ENCODE data around the gene TTN. TPM values are rescaled to one million over a fixed set of nuclear protein-coding genes. Genes with fewer than 3 reads are reported as not detected.
A peak's percentile ranks its signal among the peaks of the same experiment; 100 is the strongest.

TTN gene
- total and polyA plus RNA-seq, 2 donors (not counting 1 experiment from before 2014, with no cell fraction given), result 1.7 to 46.4 TPM

GRCh38 chr2:178521304-178522150, 285.7 kb downstream of the TTN start:
- Mint-ChIP-seq H3K9me3 (ENCODE audit: insufficient read depth) (peaks cover 5% of the 10 kb centered on the region), H3K27me3 (no peaks in the 10 kb centered on the region), H3K4me1 (peaks cover 31% of the 10 kb centered on the region), H3K27ac (peak overlapping the region; percentile 2), H3K4me3 (peak overlapping the region; percentile 4)
- Histone ChIP-seq H4K20me1 (ENCODE audit: control insufficient read depth, insufficient read depth, low read length, poor library complexity, severe bottlenecking) (no peaks in the 10 kb centered on the region), H3K27me3 (replicated peaks in 1 of 4; ENCODE audit: control extremely low read depth in 1 of 4, control insufficient read depth in 3 of 4, insufficient read depth in 4 of 4, low read length in 3 of 4) (no peaks in the 10 kb centered on the region), H3K4me3 (ENCODE audit: control extremely low read depth in 1 of 5, extremely low read depth in 1 of 5, insufficient read depth in 1 of 5, low read depth in 2 of 5, low read length in 4 of 5) (no peak overlapping the region), H3K4me2 (replicated peaks; ENCODE audit: low read depth, low read length, poor library complexity, severe bottlenecking) (no peak overlapping the region), H3K9me3 (ENCODE audit: control extremely low read depth in 1 of 3, control insufficient read depth in 2 of 3, insufficient read depth in 1 of 3, low read length in 2 of 3) (peaks cover 0 to 9% (median 0%) of the 10 kb centered on the region in 3 donors), H2AFZ (ENCODE audit: insufficient read depth, low read depth, low read length, poor library complexity, severe bottlenecking) (no peak overlapping the region), H3K9ac (ENCODE audit: low read length) (no peak overlapping the region), H3K79me2 (ENCODE audit: control insufficient read depth, insufficient read depth, low read length) (peaks cover 19% of the 10 kb centered on the region), H3K27ac (ENCODE audit: low read length in 2 of 2) (no peak overlapping the region), H3K4me1 (ENCODE audit: control insufficient read depth in 2 of 2, insufficient read depth in 2 of 2, low read length in 2 of 2) (peaks cover 11 to 12% of the 10 kb centered on the region in 2 donors), H3K36me3 (replicated peaks in 1 of 2; ENCODE audit: control extremely low read depth in 1 of 2, control insufficient read depth in 1 of 2, extremely low read depth in 1 of 2, insufficient read depth in 2 of 2, low read length in 1 of 2) (peaks cover 0 to 2% of the 10 kb centered on the region in 2 experiments)
- TF ChIP-seq CTCF (IDR thresholded peaks at IDR 0.05), result no peak
- TF ChIP-seq EZH2 (IDR thresholded peaks at IDR 0.05; ENCODE audit: borderline replicate concordance, insufficient read depth, low read depth, low read length, poor library complexity, severe bottlenecking), result no peak
- ATAC-seq (ENCODE audit: low read depth), result no peak
- intact Hi-C loops (cut with micrococcal nuclease), result no loop called here
- 87% methylated on average over 5 of the region's 11 CpGs for WGBS (ENCODE audit: insufficient coverage)
- peak; percentile 12 for DNase-seq
- CTCF ChIA-PET, result interaction anchor here (0.7 to 1.4 kb wide), 3 partner anchors 15 to 108 kb away, joined by 3 to 4 read pairs (median 3); no protein-coding TSS in a partner anchor
- POLR2A ChIA-PET, result interaction anchor here (1.4 kb wide), 1 partner anchor 10 kb away, joined by 3 read pairs; no protein-coding TSS in a partner anchor

DNA sequence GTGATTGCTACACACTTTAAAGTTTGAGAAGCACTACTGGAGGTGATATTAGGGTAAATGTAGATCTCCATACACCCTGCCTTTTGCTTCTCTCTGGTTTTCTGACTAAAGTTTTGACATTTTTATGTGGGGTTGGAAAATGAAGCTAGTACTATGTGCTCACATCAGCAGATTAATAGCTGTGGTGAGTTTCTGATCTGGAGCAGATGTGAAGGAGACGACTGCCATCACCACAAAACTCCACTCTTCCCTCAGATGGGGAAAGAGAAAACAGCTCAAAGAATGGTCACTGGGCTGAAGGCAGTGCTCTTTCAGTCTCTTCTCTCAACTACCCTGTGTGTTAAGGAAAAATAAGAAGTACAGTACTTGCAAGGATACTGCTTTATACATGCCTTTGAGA, 289.7 kb downstream of the TTN start:
- Histone ChIP-seq H3K4me2 (replicated peaks; ENCODE audit: low read depth, low read length, poor library complexity, severe bottlenecking) (no peak overlapping the region), H3K4me1 (ENCODE audit: control insufficient read depth in 2 of 2, insufficient read depth in 2 of 2, low read length in 2 of 2) (no peaks in the 10 kb centered on the region), H3K27ac (ENCODE audit: low read length in 2 of 2) (no peak overlapping the region), H3K4me3 (ENCODE audit: control extremely low read depth in 1 of 5, extremely low read depth in 1 of 5, insufficient read depth in 1 of 5, low read depth in 2 of 5, low read length in 4 of 5) (no peak overlapping the region), H3K9ac (ENCODE audit: low read length) (no peak overlapping the region), H3K79me2 (ENCODE audit: control insufficient read depth, insufficient read depth, low read length) (no peaks in the 10 kb centered on the region), H3K36me3 (replicated peaks in 1 of 2; ENCODE audit: control extremely low read depth in 1 of 2, control insufficient read depth in 1 of 2, extremely low read depth in 1 of 2, insufficient read depth in 2 of 2, low read length in 1 of 2) (peaks cover 0 to 2% of the 10 kb centered on the region in 2 experiments), H2AFZ (ENCODE audit: insufficient read depth, low read depth, low read length, poor library complexity, severe bottlenecking) (no peak overlapping the region), H3K27me3 (replicated peaks in 1 of 4; ENCODE audit: control extremely low read depth in 1 of 4, control insufficient read depth in 3 of 4, insufficient read depth in 4 of 4, low read length in 3 of 4) (no peaks in the 10 kb centered on the region), H4K20me1 (ENCODE audit: control insufficient read depth, insufficient read depth, low read length, poor library complexity, severe bottlenecking) (no peaks in the 10 kb centered on the region), H3K9me3 (ENCODE audit: control extremely low read depth in 1 of 3, control insufficient read depth in 2 of 3, insufficient read depth in 1 of 3, low read length in 2 of 3) (peaks cover 0 to 5% (median 0%) of the 10 kb centered on the region in 3 donors)
- H3K27ac Mint-ChIP-seq, result no peak overlapping the region
- no peak overlapping the region for H3K4me3 Mint-ChIP-seq
- CTCF ChIA-PET, result interaction anchor here (1.5 kb wide), 1 partner anchor 8 kb away, joined by 3 read pairs; no protein-coding TSS in a partner anchor
- no CpG with 5 or more reads among the region's 1 CpG for WGBS (ENCODE audit: insufficient coverage)
- intact Hi-C loops (cut with micrococcal nuclease), result no loop called here
- H3K9me3 Mint-ChIP-seq (ENCODE audit: insufficient read depth), result no peaks in the 10 kb centered on the region
- POLR2A ChIA-PET, result no interaction called here
- DNase-seq, result no peak
- TF ChIP-seq CTCF (IDR thresholded peaks at IDR 0.05), result no peak
- TF ChIP-seq EZH2 (IDR thresholded peaks at IDR 0.05; ENCODE audit: borderline replicate concordance, insufficient read depth, low read depth, low read length, poor library complexity, severe bottlenecking), result no peak
- H3K27me3 Mint-ChIP-seq, result no peaks in the 10 kb centered on the region
- ATAC-seq (ENCODE audit: low read depth), result no peak
- H3K4me1 Mint-ChIP-seq, result peaks cover 4% of the 10 kb centered on the region

Data from B cell (primary cell).